K562 (cell line): ENCODE data around the gene FETUB. TPM values are rescaled to one million over a fixed set of nuclear protein-coding genes. Genes with fewer than 3 reads are reported as not detected.
A peak's percentile ranks its signal among the peaks of the same experiment; 100 is the strongest.

Source experiments
- ATAC-seq: fragments of 200-7000 bp; cut with Tn5 transposase; 3 replicates; pipeline ENCODE4 v1.9.1; 2020; ENCODE audit warnings: moderate library complexity
- BruUV-seq: library from RNA; stranded (reverse); fragments of 400-500 nt; replicated peaks from 2 replicates; lab custom pipeline; 2021; lab: Mats Ljungman, UMichigan
- CTCF ChIA-PET: fragments of 300-600 bp; formaldehyde crosslinking; extraction: SDS; loops from one replicate; lab custom pipeline; 2021; ENCODE audit warnings: low intra/inter-chr PET ratio; lab: Yijun Ruan, JAX
- POLR2A ChIA-PET: fragments of 300-600, 350-650 bp; sonication (Branson Sonifier 250); formaldehyde crosslinking; extraction: SDS; loops from one replicate; lab custom pipeline; 2021; ENCODE audit warnings: antibody characterized with exemption, inconsistent platforms; lab: Yijun Ruan, JAX
- DNase-seq, 4 experiments: peaks; one replicate each; pipeline versions ENCODE4 v3.0.0 to v3.0.0-alpha.2; 2011 to 2018; ENCODE audit warnings: low spot score in 3 of 4, mixed read lengths in 3 of 4; ENCODE audit errors: extremely low read depth in 1 of 4
- FAIRE-seq: peaks from 2 replicates; lab custom pipeline; 2011; peaks lifted over from hg19 to GRCh38; lab: Jason Lieb, UNC
- H2AFZ ChIP-seq: 2 replicates; pipeline ENCODE4 v1.6.0; 2011; ENCODE audit warnings: low read depth, low read length, control low read depth, inconsistent platforms
- H3K27ac ChIP-seq: fragments of 200-600 bp; 3 replicates; pipeline ENCODE4 v1.8.0; 2011; ENCODE audit warnings: low read depth, mild to moderate bottlenecking, control low read depth, inconsistent platforms, low read length, moderate library complexity, mixed read lengths; ENCODE audit errors: extremely low read depth
- H3K27me3 ChIP-seq, 2 experiments: fragments of 300-600 bp in 1 of 2; 2 replicates in 1 of 2; 3 replicates in 1 of 2; pipeline versions ENCODE4 v1.6.0 to v1.8.0; 2011; ENCODE audit warnings: inconsistent platforms in 2 of 2, low read length in 2 of 2, mild to moderate bottlenecking in 1 of 2, mixed read lengths in 1 of 2, moderate library complexity in 1 of 2; ENCODE audit not compliant: control insufficient read depth in 2 of 2, insufficient read depth in 2 of 2
- H3K36me3 ChIP-seq: fragments of 300-600 bp; 3 replicates; pipeline ENCODE4 v1.8.0; 2011; ENCODE audit warnings: mild to moderate bottlenecking, low read length, inconsistent platforms; ENCODE audit not compliant: control insufficient read depth, insufficient read depth
- H3K4me1 ChIP-seq, 2 experiments: fragments of 200-600 bp in 1 of 2; replicated peaks in 1 of 2; 2 replicates in 1 of 2; 3 replicates in 1 of 2; pipeline versions ENCODE4 v1.5.1 to v1.8.0; 2011; ENCODE audit warnings: inconsistent platforms in 2 of 2, low read length in 2 of 2, mild to moderate bottlenecking in 1 of 2, mixed read lengths in 1 of 2, moderate library complexity in 1 of 2; ENCODE audit not compliant: control insufficient read depth in 2 of 2, insufficient read depth in 2 of 2
- H3K4me2 ChIP-seq: 2 replicates; pipeline ENCODE4 v1.6.1; 2011; ENCODE audit warnings: low read length, control low read depth, inconsistent platforms, mixed read lengths; ENCODE audit not compliant: insufficient read depth
- H3K4me3 ChIP-seq: fragments of 200-600 bp; sonication (generic), shearing (Covaris generic); 2 replicates; pipeline ENCODE4 v1.5.1; 2016; ENCODE audit warnings: control low read depth, inconsistent platforms
- H3K79me2 ChIP-seq: fragments of 200-600 bp; 3 replicates; pipeline ENCODE4 v1.8.0; 2011; ENCODE audit warnings: low read length, inconsistent platforms; ENCODE audit not compliant: control insufficient read depth, insufficient read depth
- H3K9ac ChIP-seq, 2 experiments: 2 replicates each; pipeline versions ENCODE4 v1.6.0 to v1.6.1; 2011; ENCODE audit warnings: low read depth in 2 of 2, low read length in 2 of 2, control low read depth in 1 of 2, inconsistent platforms in 1 of 2, mild to moderate bottlenecking in 1 of 2, mixed read lengths in 1 of 2; ENCODE audit not compliant: insufficient read depth in 1 of 2
- H3K9me1 ChIP-seq: one replicate; pipeline ENCODE4 v1.6.0; 2011; ENCODE audit warnings: inconsistent platforms, mild to moderate bottlenecking, low read length, moderate library complexity; ENCODE audit not compliant: control insufficient read depth, insufficient read depth
- H3K9me3 ChIP-seq: replicated peaks from 2 replicates; pipeline ENCODE4 v1.5.1; 2011; ENCODE audit warnings: low read depth, low read length, inconsistent platforms; ENCODE audit not compliant: control insufficient read depth, insufficient read depth
- H4K20me1 ChIP-seq: replicated peaks from 2 replicates; pipeline ENCODE4 v1.6.1; 2011; ENCODE audit warnings: low read length, inconsistent platforms, mixed read lengths; ENCODE audit not compliant: control insufficient read depth, insufficient read depth
- CEBPB ChIP-seq: fragments of 450-650 bp; IDR thresholded peaks from 2 replicates; pipeline ENCODE4 v1.6.1; 2016; ENCODE audit warnings: missing genetic modification characterization, missing compliant biosample characterization
- RFX1 ChIP-seq: fragments of 450-650 bp; IDR thresholded peaks from 2 replicates; pipeline ENCODE4 v1.6.1; 2016; ENCODE audit warnings: mild to moderate bottlenecking, moderate library complexity
- SMARCC2 ChIP-seq: fragments of 450-650 bp; IDR thresholded peaks from 2 replicates; pipeline ENCODE4 v1.6.1; 2017; ENCODE audit warnings: antibody characterized with exemption, moderate library complexity, mild to moderate bottlenecking, low read depth
- SNRNP70 ChIP-seq: fragments of 200-400 bp; formaldehyde crosslinking; optimal IDR thresholded peaks from 2 replicates; pipeline ENCODE3; 2017; ENCODE audit warnings: low read depth, low read length
- ZBTB17 ChIP-seq: fragments of 450-650 bp; formaldehyde crosslinking; IDR thresholded peaks from 2 replicates; pipeline ENCODE4 v1.4.0; 2020; ENCODE audit warnings: mild to moderate bottlenecking
- ZKSCAN1 ChIP-seq: fragments of 150-350 bp; IDR thresholded peaks from 2 replicates; pipeline ENCODE4 v1.6.1; 2016; ENCODE audit warnings: low read depth, low read length
- ZKSCAN8 ChIP-seq: fragments of 200-800 bp; sonication (Bioruptor generic); IDR thresholded peaks from 2 replicates; pipeline ENCODE4 v1.6.1; 2016; ENCODE audit warnings: missing genetic modification characterization, missing compliant biosample characterization
- ZNF316 ChIP-seq: fragments of 450-650 bp; IDR thresholded peaks from 2 replicates; pipeline ENCODE4 v1.6.1; 2016
- WGBS: fragments of 100-300 bp; shearing (Covaris generic); methylation state at CpG from one replicate; pipeline ENCODE4 v1.1.6; 2016; ENCODE audit warnings: low coverage, mixed read lengths; ENCODE audit not compliant: insufficient coverage; ENCODE audit errors: missing lambda C conversion rate; 5-methylcytosine and 5-hydroxymethylcytosine counted together
- in situ Hi-C: fragments of 300-500 bp; cut with MboI; formaldehyde crosslinking; loops from 4 replicates; pipeline ENCODE4 v1.15.0; 2018; ENCODE audit warnings: inconsistent platforms, mixed read lengths
- intact Hi-C: fragments of 100-400 bp; cut with micrococcal nuclease; formaldehyde crosslinking; loops from 2 replicates; pipeline ENCODE4 v1.14.2; 2022
- polyA plus RNA-seq, 8 experiments: library from polyadenylated mRNA; depleted of rRNA in 4 of 8; stranded (reverse) in 5 of 8; unstranded in 3 of 8; fragments of >200 nt; fragmentation: Nextera tagmentation in 2 of 8; fragmentation: Illumina TruSeq in 1 of 8; extraction: Ambion mirVana in 2 of 8; extraction: Trizol in 1 of 8; gene quantifications; 2 replicates each; pipeline versions ENCODE4 v1.2.1 to v1.2.3, GENCODE V29; 2011 to 2014; ENCODE audit warnings: inconsistent platforms in 1 of 8, missing spikeins in 1 of 8
- total RNA-seq, 7 experiments: library from RNA; depleted of rRNA in 6 of 7; stranded (reverse); fragments of >200 nt in 6 of 7; fragmentation: Illumina TruSeq in 2 of 7; extraction: Trizol in 2 of 7; gene quantifications; 2 replicates each; pipeline versions ENCODE4 v1.2.1 to v1.2.3, GENCODE V29; 2011 to 2021; ENCODE audit warnings: low replicate concordance in 1 of 7
- TF ChIP-seq, protein P1 (sequence below): sonication (generic); formaldehyde crosslinking; IDR thresholded peaks from 2 replicates; pipeline ENCODE4 v1.8.1; 2023; ENCODE audit warnings: mild to moderate bottlenecking, missing genetic modification reagents
- TF ChIP-seq, protein P2 (sequence below): fragments of 200-800 bp; sonication (Bioruptor generic); IDR thresholded peaks from 2 replicates; pipeline ENCODE4 v1.6.1; 2017; ENCODE audit warnings: missing genetic modification characterization, missing compliant biosample characterization

FETUB gene
- total and polyA plus RNA-seq, 9 of the 15 experiments (the other 6 are each of a cell fraction or from before 2014, with no cell fraction given): not detected

DNA sequence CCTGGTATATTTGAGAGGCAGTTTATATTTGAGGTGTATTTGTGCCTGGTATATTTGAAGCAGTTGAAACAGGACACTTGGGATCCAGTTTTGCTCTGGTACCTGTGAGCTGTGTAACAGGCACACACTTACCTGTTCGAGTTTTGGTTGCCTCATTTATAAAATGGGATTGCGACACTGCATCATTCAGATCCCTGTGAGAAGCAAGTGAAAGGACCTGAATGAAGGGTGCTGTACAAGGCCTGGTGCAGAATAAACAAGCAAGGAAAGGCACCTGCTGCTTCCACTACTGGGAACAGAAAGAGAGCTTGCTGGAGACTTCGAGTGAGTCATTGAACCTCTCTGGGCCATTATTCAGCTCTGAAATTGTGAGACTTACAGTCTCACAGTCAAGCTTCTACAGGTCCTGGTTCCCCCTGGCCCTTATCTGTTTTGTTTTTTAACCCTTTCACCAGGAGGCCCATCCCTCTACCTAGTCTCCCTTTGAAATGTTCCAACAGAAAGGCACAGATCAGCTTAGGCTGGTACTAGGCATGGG, 11.5 kb downstream of the FETUB start:
- Histone ChIP-seq H3K27ac (no peak overlapping the region), H3K4me2 (no peak overlapping the region), H3K36me3 (no peaks in the 10 kb centered on the region), H3K9me3 (no peaks in the 10 kb centered on the region), H3K79me2 (no peaks in the 10 kb centered on the region), H3K4me3 (no peak overlapping the region), H3K9ac (no peak overlapping the region), H3K27me3 (peaks cover 8 to 31% of the 10 kb centered on the region in 2 experiments), H4K20me1 (no peaks in the 10 kb centered on the region), H3K9me1 (no peaks in the 10 kb centered on the region), H3K4me1 (no peaks in the 10 kb centered on the region), H2AFZ (no peak overlapping the region)
- DNase-seq (no peak), FAIRE-seq (no peak), ATAC-seq (no peak)
- no TSS peak for BruUV-seq
- CTCF ChIA-PET: no interaction called here
- in situ Hi-C loops: no loop called here
- TF ChIP-seq ZBTB17 (CRISPR knock-in tag) (no peak), CEBPB (tag) (peak; percentile 27; the same call in 1 of the 2 replicates)
- POLR2A ChIA-PET: interaction anchor here (1.0 to 1.6 kb wide), 2 partner anchors 22 to 25 kb away, joined by 3 to 6 read pairs; no protein-coding TSS in a partner anchor
- 8% methylated on average over 3 of the region's 3 CpGs for WGBS
- intact Hi-C loops: no loop called here

DNA sequence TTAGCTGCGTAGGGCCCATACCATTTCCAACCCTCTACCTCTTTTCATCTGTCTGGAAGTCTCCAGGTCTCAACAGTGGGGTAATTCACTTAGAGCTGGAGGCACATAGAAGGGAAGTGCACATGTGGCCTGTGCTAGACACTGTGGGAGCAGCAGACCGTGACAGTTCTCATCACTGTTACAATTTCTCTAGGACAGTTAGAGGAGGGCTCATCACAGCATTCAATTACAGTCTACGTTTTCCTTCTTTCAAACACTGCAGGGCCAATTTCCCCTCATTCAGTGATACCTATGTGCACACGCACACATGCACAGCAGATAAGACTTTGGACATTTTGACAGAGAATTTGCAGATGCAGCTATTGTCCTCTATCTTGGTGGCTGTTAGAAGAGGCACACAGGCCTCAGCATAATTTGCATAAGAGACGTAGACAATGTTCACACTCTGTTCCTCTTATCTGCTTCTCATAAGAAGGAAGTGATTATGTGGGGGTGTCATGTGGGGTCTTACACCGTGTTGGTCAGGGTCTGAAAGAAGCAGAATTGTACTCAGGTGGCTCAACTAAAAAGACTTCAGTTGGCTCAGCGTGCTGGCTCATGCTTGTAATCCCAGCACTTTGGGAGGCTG, 13.0 kb downstream of the FETUB start:
- H3K4me1 ChIP-seq: no peaks in the 10 kb centered on the region
- ChIA-PET POLR2A (interaction anchor here (1.5 to 2.2 kb wide), 3 partner anchors 10 to 131 kb away, joined by 6 to 7 read pairs (median 7); no protein-coding TSS in a partner anchor), CTCF (no interaction called here)
- no TSS peak for BruUV-seq
- H3K27ac ChIP-seq: no peak overlapping the region
- in situ Hi-C loops: no loop called here
- H3K4me3 ChIP-seq: no peak overlapping the region
- H4K20me1 ChIP-seq: no peaks in the 10 kb centered on the region
- no peak overlapping the region for H3K9ac ChIP-seq
- peaks cover 11 to 41% of the 10 kb centered on the region in 2 experiments for H3K27me3 ChIP-seq
- no peaks in the 10 kb centered on the region for H3K9me1 ChIP-seq
- WGBS: 6% methylated on average over 7 of the region's 7 CpGs
- H3K79me2 ChIP-seq: no peaks in the 10 kb centered on the region
- ATAC-seq: no peak
- H3K9me3 ChIP-seq: no peaks in the 10 kb centered on the region
- intact Hi-C loops: no loop called here
- H3K4me2 ChIP-seq: no peak overlapping the region
- TF ChIP-seq, protein P1, sequence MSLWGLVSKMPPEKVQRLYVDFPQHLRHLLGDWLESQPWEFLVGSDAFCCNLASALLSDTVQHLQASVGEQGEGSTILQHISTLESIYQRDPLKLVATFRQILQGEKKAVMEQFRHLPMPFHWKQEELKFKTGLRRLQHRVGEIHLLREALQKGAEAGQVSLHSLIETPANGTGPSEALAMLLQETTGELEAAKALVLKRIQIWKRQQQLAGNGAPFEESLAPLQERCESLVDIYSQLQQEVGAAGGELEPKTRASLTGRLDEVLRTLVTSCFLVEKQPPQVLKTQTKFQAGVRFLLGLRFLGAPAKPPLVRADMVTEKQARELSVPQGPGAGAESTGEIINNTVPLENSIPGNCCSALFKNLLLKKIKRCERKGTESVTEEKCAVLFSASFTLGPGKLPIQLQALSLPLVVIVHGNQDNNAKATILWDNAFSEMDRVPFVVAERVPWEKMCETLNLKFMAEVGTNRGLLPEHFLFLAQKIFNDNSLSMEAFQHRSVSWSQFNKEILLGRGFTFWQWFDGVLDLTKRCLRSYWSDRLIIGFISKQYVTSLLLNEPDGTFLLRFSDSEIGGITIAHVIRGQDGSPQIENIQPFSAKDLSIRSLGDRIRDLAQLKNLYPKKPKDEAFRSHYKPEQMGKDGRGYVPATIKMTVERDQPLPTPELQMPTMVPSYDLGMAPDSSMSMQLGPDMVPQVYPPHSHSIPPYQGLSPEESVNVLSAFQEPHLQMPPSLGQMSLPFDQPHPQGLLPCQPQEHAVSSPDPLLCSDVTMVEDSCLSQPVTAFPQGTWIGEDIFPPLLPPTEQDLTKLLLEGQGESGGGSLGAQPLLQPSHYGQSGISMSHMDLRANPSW (CRISPR knock-in tag): no peak
- TF ChIP-seq ZNF316 (no peak), SNRNP70 (no peak), RFX1 (no peak), ZKSCAN8 (CRISPR knock-in tag) (no peak), SMARCC2 (no peak), ZKSCAN1 (no peak)
- TF ChIP-seq, protein P2, sequence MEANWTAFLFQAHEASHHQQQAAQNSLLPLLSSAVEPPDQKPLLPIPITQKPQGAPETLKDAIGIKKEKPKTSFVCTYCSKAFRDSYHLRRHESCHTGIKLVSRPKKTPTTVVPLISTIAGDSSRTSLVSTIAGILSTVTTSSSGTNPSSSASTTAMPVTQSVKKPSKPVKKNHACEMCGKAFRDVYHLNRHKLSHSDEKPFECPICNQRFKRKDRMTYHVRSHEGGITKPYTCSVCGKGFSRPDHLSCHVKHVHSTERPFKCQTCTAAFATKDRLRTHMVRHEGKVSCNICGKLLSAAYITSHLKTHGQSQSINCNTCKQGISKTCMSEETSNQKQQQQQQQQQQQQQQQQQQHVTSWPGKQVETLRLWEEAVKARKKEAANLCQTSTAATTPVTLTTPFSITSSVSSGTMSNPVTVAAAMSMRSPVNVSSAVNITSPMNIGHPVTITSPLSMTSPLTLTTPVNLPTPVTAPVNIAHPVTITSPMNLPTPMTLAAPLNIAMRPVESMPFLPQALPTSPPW: no peak
- TF ChIP-seq, all 486 proteins: peak for 0
- FAIRE-seq (no peak), DNase-seq (no peak)
- Histone ChIP-seq H3K36me3 (no peaks in the 10 kb centered on the region), H2AFZ (no peak overlapping the region)
